Measurements from ENCODE around the gene AUTS2. TPM values are rescaled to one million over a fixed set of nuclear protein-coding genes. Genes with fewer than 3 reads are reported as not detected.

The AUTS2 gene
- total and polyA plus RNA-seq, 2 experiments from 2014 or later = 32.0 to 91.0 TPM

DNA sequence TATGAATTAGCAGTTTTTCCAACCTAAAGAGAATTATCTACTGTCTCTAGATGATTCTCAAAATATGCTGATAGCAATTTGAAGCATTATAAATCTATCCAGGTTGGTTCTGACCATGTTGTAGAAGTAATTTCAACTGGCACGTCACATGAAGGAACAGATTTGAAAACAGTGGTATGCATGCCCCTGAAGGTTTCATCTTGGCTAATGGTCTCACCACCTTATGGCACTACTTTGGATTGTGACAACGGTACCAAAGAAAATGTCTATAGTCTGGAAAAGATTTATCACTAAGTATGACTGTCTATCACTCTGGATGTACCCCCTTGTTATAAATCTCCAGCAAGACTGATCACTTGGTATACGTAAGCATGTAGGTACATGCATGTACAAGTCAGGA, 810.6 kb downstream of the AUTS2 start:
- no peaks in the 10 kb centered on the region for H3K9me2 ChIP-seq (ENCODE audit: insufficient read depth)

More for the DNA sequence above, 810.6 kb downstream of the AUTS2 start:
- Histone ChIP-seq H3K79me2 (replicated peaks; ENCODE audit: insufficient read depth) (no peaks in the 10 kb centered on the region), H3K36me3 (ENCODE audit: insufficient read depth) (no peaks in the 10 kb centered on the region), H3F3A (replicated peaks; ENCODE audit: low read depth) (no peaks in the 10 kb centered on the region), H3K4me2 (no peak overlapping the region), H2AFZ (no peak overlapping the region), H3K27ac (ENCODE audit: low read depth) (no peak overlapping the region), H3K4me1 (ENCODE audit: insufficient read depth) (no peaks in the 10 kb centered on the region), H3K27me3 (ENCODE audit: insufficient read depth) (no peaks in the 10 kb centered on the region), H3K4me3 (no peak overlapping the region), H4K20me1 (replicated peaks; ENCODE audit: insufficient read depth) (no peaks in the 10 kb centered on the region)
- Mint-ChIP-seq H3K27me3 (ENCODE audit: insufficient read depth, low read depth, poor library complexity) (peaks cover 2% of the 10 kb centered on the region), H3K9me3 (no peaks in the 10 kb centered on the region), H3K4me1 (peaks cover 3% of the 10 kb centered on the region; the same call in 1 of the 3 replicates), H3K36me3 (ENCODE audit: low read depth) (no peaks in the 10 kb centered on the region), H3K4me3 (no peak overlapping the region), H3K27ac (no peak overlapping the region)
- DNase-seq (ENCODE audit: low spot score) (no peak), ATAC-seq (no peak)
- TF ChIP-seq STAT1 (IDR thresholded peaks at IDR 0.05; ENCODE audit: unreplicated experiment) = no peak
- no peak for TF ChIP-seq CREB1 (CRISPR knock-in tag; IDR thresholded peaks at IDR 0.05; ENCODE audit: low read depth)
- no peak for TF ChIP-seq ZNF114 (CRISPR knock-in tag; IDR thresholded peaks at IDR 0.05)
- TF ChIP-seq, protein P1, sequence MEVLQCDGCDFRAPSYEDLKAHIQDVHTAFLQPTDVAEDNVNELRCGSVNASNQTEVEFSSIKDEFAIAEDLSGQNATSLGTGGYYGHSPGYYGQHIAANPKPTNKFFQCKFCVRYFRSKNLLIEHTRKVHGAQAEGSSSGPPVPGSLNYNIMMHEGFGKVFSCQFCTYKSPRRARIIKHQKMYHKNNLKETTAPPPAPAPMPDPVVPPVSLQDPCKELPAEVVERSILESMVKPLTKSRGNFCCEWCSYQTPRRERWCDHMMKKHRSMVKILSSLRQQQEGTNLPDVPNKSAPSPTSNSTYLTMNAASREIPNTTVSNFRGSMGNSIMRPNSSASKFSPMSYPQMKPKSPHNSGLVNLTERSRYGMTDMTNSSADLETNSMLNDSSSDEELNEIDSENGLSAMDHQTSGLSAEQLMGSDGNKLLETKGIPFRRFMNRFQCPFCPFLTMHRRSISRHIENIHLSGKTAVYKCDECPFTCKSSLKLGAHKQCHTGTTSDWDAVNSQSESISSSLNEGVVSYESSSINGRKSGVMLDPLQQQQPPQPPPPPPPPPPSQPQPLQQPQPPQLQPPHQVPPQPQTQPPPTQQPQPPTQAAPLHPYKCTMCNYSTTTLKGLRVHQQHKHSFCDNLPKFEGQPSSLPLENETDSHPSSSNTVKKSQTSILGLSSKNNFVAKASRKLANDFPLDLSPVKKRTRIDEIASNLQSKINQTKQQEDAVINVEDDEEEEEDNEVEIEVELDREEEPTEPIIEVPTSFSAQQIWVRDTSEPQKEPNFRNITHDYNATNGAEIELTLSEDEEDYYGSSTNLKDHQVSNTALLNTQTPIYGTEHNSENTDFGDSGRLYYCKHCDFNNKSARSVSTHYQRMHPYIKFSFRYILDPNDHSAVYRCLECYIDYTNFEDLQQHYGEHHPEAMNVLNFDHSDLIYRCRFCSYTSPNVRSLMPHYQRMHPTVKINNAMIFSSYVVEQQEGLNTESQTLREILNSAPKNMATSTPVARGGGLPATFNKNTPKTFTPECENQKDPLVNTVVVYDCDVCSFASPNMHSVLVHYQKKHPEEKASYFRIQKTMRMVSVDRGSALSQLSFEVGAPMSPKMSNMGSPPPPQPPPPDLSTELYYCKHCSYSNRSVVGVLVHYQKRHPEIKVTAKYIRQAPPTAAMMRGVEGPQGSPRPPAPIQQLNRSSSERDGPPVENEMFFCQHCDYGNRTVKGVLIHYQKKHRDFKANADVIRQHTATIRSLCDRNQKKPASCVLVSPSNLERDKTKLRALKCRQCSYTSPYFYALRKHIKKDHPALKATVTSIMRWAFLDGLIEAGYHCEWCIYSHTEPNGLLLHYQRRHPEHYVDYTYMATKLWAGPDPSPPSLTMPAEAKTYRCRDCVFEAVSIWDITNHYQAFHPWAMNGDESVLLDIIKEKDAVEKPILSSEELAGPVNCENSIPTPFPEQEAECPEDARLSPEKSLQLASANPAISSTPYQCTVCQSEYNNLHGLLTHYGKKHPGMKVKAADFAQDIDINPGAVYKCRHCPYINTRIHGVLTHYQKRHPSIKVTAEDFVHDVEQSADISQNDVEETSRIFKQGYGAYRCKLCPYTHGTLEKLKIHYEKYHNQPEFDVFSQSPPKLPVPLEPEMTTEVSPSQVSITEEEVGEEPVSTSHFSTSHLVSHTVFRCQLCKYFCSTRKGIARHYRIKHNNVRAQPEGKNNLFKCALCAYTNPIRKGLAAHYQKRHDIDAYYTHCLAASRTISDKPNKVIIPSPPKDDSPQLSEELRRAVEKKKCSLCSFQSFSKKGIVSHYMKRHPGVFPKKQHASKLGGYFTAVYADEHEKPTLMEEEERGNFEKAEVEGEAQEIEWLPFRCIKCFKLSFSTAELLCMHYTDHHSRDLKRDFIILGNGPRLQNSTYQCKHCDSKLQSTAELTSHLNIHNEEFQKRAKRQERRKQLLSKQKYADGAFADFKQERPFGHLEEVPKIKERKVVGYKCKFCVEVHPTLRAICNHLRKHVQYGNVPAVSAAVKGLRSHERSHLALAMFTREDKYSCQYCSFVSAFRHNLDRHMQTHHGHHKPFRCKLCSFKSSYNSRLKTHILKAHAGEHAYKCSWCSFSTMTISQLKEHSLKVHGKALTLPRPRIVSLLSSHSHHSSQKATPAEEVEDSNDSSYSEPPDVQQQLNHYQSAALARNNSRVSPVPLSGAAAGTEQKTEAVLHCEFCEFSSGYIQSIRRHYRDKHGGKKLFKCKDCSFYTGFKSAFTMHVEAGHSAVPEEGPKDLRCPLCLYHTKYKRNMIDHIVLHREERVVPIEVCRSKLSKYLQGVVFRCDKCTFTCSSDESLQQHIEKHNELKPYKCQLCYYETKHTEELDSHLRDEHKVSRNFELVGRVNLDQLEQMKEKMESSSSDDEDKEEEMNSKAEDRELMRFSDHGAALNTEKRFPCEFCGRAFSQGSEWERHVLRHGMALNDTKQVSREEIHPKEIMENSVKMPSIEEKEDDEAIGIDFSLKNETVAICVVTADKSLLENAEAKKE (CRISPR knock-in tag; IDR thresholded peaks at IDR 0.05) = no peak

All from GM23338 (cell line).